Osteoblast (primary cell): ENCODE results near the gene TIMM44. TPM values are rescaled to one million over a fixed set of nuclear protein-coding genes. Genes with fewer than 3 reads are reported as not detected.
"Not testable (repeated sequence)": the region's sequence is repeated elsewhere in the genome, so short reads cannot be mapped to it uniquely, and the experiment has no call there.

ENCODE experiments used
- DNase-seq: peaks from one replicate; pipeline ENCODE4 v3.0.0; 2011; ENCODE audit warnings: low spot score, mixed read lengths; ENCODE audit not compliant: insufficient read length; ENCODE audit errors: missing footprints
- H2AFZ ChIP-seq: 2 replicates; pipeline ENCODE4 v1.6.0; 2011; ENCODE audit warnings: mild to moderate bottlenecking, low read length
- H3K27ac ChIP-seq: 2 replicates; pipeline ENCODE4 v1.5.1; 2011; ENCODE audit warnings: mild to moderate bottlenecking, low read depth, low read length, moderate library complexity
- H3K27me3 ChIP-seq: 2 replicates; pipeline ENCODE4 v1.6.0; 2012; ENCODE audit warnings: mild to moderate bottlenecking, control low read depth, inconsistent platforms, low read length, moderate library complexity; ENCODE audit not compliant: insufficient read depth
- H3K36me3 ChIP-seq: 2 replicates; pipeline ENCODE4 v1.5.1; 2011; ENCODE audit warnings: mild to moderate bottlenecking, low read length, control low read depth, moderate library complexity; ENCODE audit not compliant: insufficient read depth
- H3K4me1 ChIP-seq: 2 replicates; pipeline ENCODE4 v1.5.1; 2011; ENCODE audit warnings: mild to moderate bottlenecking, low read length, control low read depth, moderate library complexity; ENCODE audit not compliant: insufficient read depth
- H3K4me2 ChIP-seq: 2 replicates; pipeline ENCODE4 v1.6.0; 2011; ENCODE audit warnings: mild to moderate bottlenecking, low read length; ENCODE audit not compliant: insufficient read depth
- H3K4me3 ChIP-seq: fragments of 200-600 bp; sonication (generic); 3 replicates; pipeline ENCODE4 v1.5.1; 2012; ENCODE audit warnings: mild to moderate bottlenecking, low read length, inconsistent platforms; ENCODE audit not compliant: insufficient read depth
- H3K79me2 ChIP-seq: 2 replicates; pipeline ENCODE4 v1.6.0; 2012; ENCODE audit warnings: mild to moderate bottlenecking, low read length, control low read depth, inconsistent platforms; ENCODE audit not compliant: insufficient read depth
- H3K9me3 ChIP-seq: 2 replicates; pipeline ENCODE4 v1.5.1; 2011; ENCODE audit warnings: low read depth, low read length, control low read depth
- H4K20me1 ChIP-seq: 2 replicates; pipeline ENCODE4 v1.6.0; 2012; ENCODE audit warnings: mild to moderate bottlenecking, low read length, control low read depth; ENCODE audit not compliant: insufficient read depth
- CTCF ChIP-seq: IDR thresholded peaks from 2 replicates; pipeline ENCODE4 v1.5.1; 2011; ENCODE audit warnings: mild to moderate bottlenecking, low read depth, low read length, moderate library complexity; ENCODE audit errors: extremely low read depth
- total RNA-seq: library from RNA; depleted of rRNA; stranded (reverse); fragments of >200 nt; gene quantifications from 2 replicates; pipeline ENCODE4 v1.2.3, GENCODE V29; 2012

The TIMM44 gene
- total RNA-seq, 1 donor: 52.5 TPM

- peaks cover 17% of the 10 kb centered on the region for H3K79me2 ChIP-seq
- peak within 1 kb of the TSS; percentile 85 for H2AFZ ChIP-seq
- H3K27ac ChIP-seq: peak within 1 kb of the TSS; percentile 91
- no peaks in the 10 kb centered on the region for H3K9me3 ChIP-seq
- peaks cover 14% of the 10 kb centered on the region for H3K36me3 ChIP-seq
- peaks cover 9% of the 10 kb centered on the region for H4K20me1 ChIP-seq
- TF ChIP-seq CTCF: no peak
- peak; percentile 100 for DNase-seq
- peaks cover 21% of the 10 kb centered on the region for H3K4me1 ChIP-seq
- peak within 1 kb of the TSS; percentile 91 for H3K4me2 ChIP-seq
- H3K4me3 ChIP-seq: peak within 1 kb of the TSS; percentile 80
- peaks cover 26% of the 10 kb centered on the region for H3K27me3 ChIP-seq
These were observed 23.6 kb downstream of the TIMM44 start, which contains the start of gene SNAPC2 for GRCh38 chr19:7919610-7920518. SNAPC2 (plus strand) TSS chr19:7920338; CDS start chr19:7920367, 29 bp downstream.

- H3K4me2 ChIP-seq: no peak overlapping the region
These were observed 24.6 kb downstream of the TIMM44 start for GRCh38 chr19:7918615-7919421.

GRCh38 chr19:7918062-7918614 lies 25.3 kb downstream of the TIMM44 start:
- H3K9me3 ChIP-seq, H4K20me1 ChIP-seq, H3K27ac ChIP-seq, DNase-seq, H2AFZ ChIP-seq: not testable (repeated sequence)
- peaks cover 14% of the 10 kb centered on the region for H3K36me3 ChIP-seq
- H3K27me3 ChIP-seq: peaks cover 26% of the 10 kb centered on the region
- H3K4me3 ChIP-seq: peak overlapping the region; percentile 63
- peak overlapping the region; percentile 77 for H3K4me2 ChIP-seq
- peaks cover 15% of the 10 kb centered on the region for H3K79me2 ChIP-seq
- H3K4me1 ChIP-seq: peaks cover 21% of the 10 kb centered on the region

More at GRCh38 chr19:7918615-7919421, 24.6 kb downstream of the TIMM44 start:
- peaks cover 14% of the 10 kb centered on the region for H3K36me3 ChIP-seq
- H3K4me3 ChIP-seq: no peak overlapping the region
- H3K4me1 ChIP-seq: peaks cover 21% of the 10 kb centered on the region
- H3K79me2 ChIP-seq: peaks cover 17% of the 10 kb centered on the region
- no peak overlapping the region for H3K27ac ChIP-seq
- peaks cover 9% of the 10 kb centered on the region for H4K20me1 ChIP-seq
- peak; percentile 73 for DNase-seq
- no peak for TF ChIP-seq CTCF
- no peak overlapping the region for H2AFZ ChIP-seq
- peaks cover 26% of the 10 kb centered on the region for H3K27me3 ChIP-seq
- H3K9me3 ChIP-seq: no peaks in the 10 kb centered on the region

- H3K79me2 ChIP-seq: peaks cover 9% of the 10 kb centered on the region
- H3K4me1 ChIP-seq: peaks cover 21% of the 10 kb centered on the region
- peaks cover 9% of the 10 kb centered on the region for H4K20me1 ChIP-seq
- peak overlapping the region; percentile 41 for H2AFZ ChIP-seq
- H3K36me3 ChIP-seq: peaks cover 12% of the 10 kb centered on the region
- H3K27ac ChIP-seq: no peak overlapping the region
- peak; percentile 38 for TF ChIP-seq CTCF
- peak; percentile 99 for DNase-seq
- no peaks in the 10 kb centered on the region for H3K9me3 ChIP-seq
- H3K27me3 ChIP-seq: peaks cover 26% of the 10 kb centered on the region
- H3K4me3 ChIP-seq: peak overlapping the region; percentile 63
- H3K4me2 ChIP-seq: peak overlapping the region; percentile 77
These were observed 26.0 kb downstream of the TIMM44 start for GRCh38 chr19:7917267-7918061.
